Spinal cord (tissue), 10 donors: ENCODE results near the gene LST1. TPM values are rescaled to one million over a fixed set of nuclear protein-coding genes. Genes with fewer than 3 reads are reported as not detected.

ENCODE experiments used
- DNase-seq, 6 donors: peaks; one replicate each; pipeline versions ENCODE4 v3.0.0 to v3.0.0-alpha.2; 2013 to 2015; ENCODE audit warnings: low spot score in 6 of 6, low read depth in 4 of 6
- H3K27ac ChIP-seq: one replicate; pipeline ENCODE4 v1.5.1; 2013; ENCODE audit warnings: low read depth, low read length, control low read depth
- H3K27me3 ChIP-seq: one replicate; pipeline ENCODE4 v1.6.1; 2013; ENCODE audit warnings: low read length; ENCODE audit not compliant: control insufficient read depth, insufficient read depth
- H3K36me3 ChIP-seq: one replicate; pipeline ENCODE4 v1.6.1; 2013; ENCODE audit warnings: low read length; ENCODE audit not compliant: control insufficient read depth, insufficient read depth
- H3K4me1 ChIP-seq: one replicate; pipeline ENCODE4 v1.6.1; 2013; ENCODE audit warnings: low read length; ENCODE audit not compliant: control insufficient read depth, insufficient read depth
- H3K4me3 ChIP-seq: one replicate; pipeline ENCODE4 v1.5.1; 2013; ENCODE audit warnings: low read depth, low read length, control low read depth
- H3K9me3 ChIP-seq: one replicate; pipeline ENCODE4 v1.6.1; 2013; ENCODE audit warnings: low read length; ENCODE audit not compliant: control insufficient read depth, insufficient read depth
- WGBS: methylation state at CpG from one replicate; pipeline ENCODE4 v1.1.5; 2013; ENCODE audit warnings: missing lambda C conversion rate; ENCODE audit not compliant: insufficient coverage; 5-methylcytosine and 5-hydroxymethylcytosine counted together
- polyA plus RNA-seq, 2 donors: library from polyadenylated mRNA; unstranded; fragments of 120-200 nt; gene quantifications; one replicate each; pipeline ENCODE4 v1.2.1, GENCODE V29; 2013; ENCODE audit not compliant: insufficient read length in 2 of 2
- total RNA-seq, 2 donors: library from RNA; depleted of rRNA in 1 of 2; stranded (reverse); fragments of 120-200 nt in 1 of 2; fragments of >200 nt in 1 of 2; gene quantifications; one replicate each; pipeline versions ENCODE4 v1.2.3 to v1.2.4, GENCODE V29; 2013 to 2014
- donor health status: healthy.

The LST1 gene
- total and polyA plus RNA-seq, 4 donors = 9.0 to 15.2 (median 11.7) TPM

GRCh38 chr6:31615748-31616147 is 29.7 kb downstream of the LST1 start:
- Histone ChIP-seq H3K36me3 (no peaks in the 10 kb centered on the region), H3K9me3 (no peaks in the 10 kb centered on the region), H3K4me1 (peaks cover 3% of the 10 kb centered on the region), H3K27me3 (no peaks in the 10 kb centered on the region), H3K4me3 (no peak overlapping the region), H3K27ac (no peak overlapping the region)
- no peak for DNase-seq
- WGBS = 38% methylated on average over 5 of the region's 7 CpGs

- Histone ChIP-seq H3K4me3 (no peak overlapping the region), H3K27me3 (no peaks in the 10 kb centered on the region), H3K4me1 (peaks cover 7% of the 10 kb centered on the region), H3K27ac (no peak overlapping the region), H3K9me3 (no peaks in the 10 kb centered on the region), H3K36me3 (no peaks in the 10 kb centered on the region)
- 50% methylated on average over 1 of the region's 2 CpGs for WGBS
- DNase-seq = no peak
Measured at GRCh38 chr6:31617010-31617409, 30.9 kb downstream of the LST1 start.

- Histone ChIP-seq H3K27me3 (no peaks in the 10 kb centered on the region), H3K27ac (peak overlapping the region; percentile 100), H3K4me3 (peak overlapping the region; percentile 99), H3K9me3 (no peaks in the 10 kb centered on the region), H3K36me3 (peaks cover 26% of the 10 kb centered on the region), H3K4me1 (peaks cover 13% of the 10 kb centered on the region)
- DNase-seq = peak; percentile 96 to 100 (median 97)
- WGBS = 0% methylated on average over 41 of the region's 50 CpGs
Measured at GRCh38 chr6:31619805-31620585, 33.9 kb downstream of the LST1 start.

GRCh38 chr6:31620586-31621319 is 34.7 kb downstream of the LST1 start, which contains the start of gene PRRC2A:
Gene PRRC2A (plus strand): TSS chr6:31620715. CDS start chr6:31622790, 2,075 bp downstream.
- under 1% methylated on average over 53 of the region's 67 CpGs for WGBS
- Histone ChIP-seq H3K9me3 (no peaks in the 10 kb centered on the region), H3K4me3 (peak within 1 kb of the TSS; percentile 99)

GRCh38 chr6:31621320-31621939 is 35.4 kb downstream of the LST1 start:
- H3K4me1 ChIP-seq = peaks cover 13% of the 10 kb centered on the region
- peak overlapping the region; percentile 100 for H3K27ac ChIP-seq
- H3K27me3 ChIP-seq = no peaks in the 10 kb centered on the region
- WGBS = 3% methylated on average over 12 of the region's 15 CpGs
- DNase-seq = peak in 3 of 6 donors; percentile 3 to 19 (median 5)
- H3K36me3 ChIP-seq = peaks cover 40% of the 10 kb centered on the region
- H3K9me3 ChIP-seq = no peaks in the 10 kb centered on the region
- peak overlapping the region; percentile 99 for H3K4me3 ChIP-seq

More at GRCh38 chr6:31620586-31621319, 34.7 kb downstream of the LST1 start, which contains the start of gene PRRC2A:
- H3K36me3 ChIP-seq = peaks cover 33% of the 10 kb centered on the region
- H3K27me3 ChIP-seq = no peaks in the 10 kb centered on the region
- H3K4me1 ChIP-seq = peaks cover 13% of the 10 kb centered on the region
- peak within 1 kb of the TSS; percentile 100 for H3K27ac ChIP-seq
- DNase-seq = peak in 5 of 6 donors; percentile 22 to 92 (median 62)

- H3K9me3 ChIP-seq = no peaks in the 10 kb centered on the region
- peak overlapping the region; percentile 99 for H3K4me3 ChIP-seq
- H3K4me1 ChIP-seq = peaks cover 13% of the 10 kb centered on the region
- no peaks in the 10 kb centered on the region for H3K27me3 ChIP-seq
- H3K27ac ChIP-seq = peak overlapping the region; percentile 100
- 29% methylated on average over 1 of the region's 4 CpGs for WGBS
- H3K36me3 ChIP-seq = peaks cover 46% of the 10 kb centered on the region
- DNase-seq = no peak
Measured at GRCh38 chr6:31621991-31622390, 35.9 kb downstream of the LST1 start.

GRCh38 chr6:31622684-31623091 is 36.6 kb downstream of the LST1 start:
- Histone ChIP-seq H3K36me3 (peaks cover 53% of the 10 kb centered on the region), H3K27ac (no peak overlapping the region)
- WGBS = 60% methylated on average over 4 of the region's 10 CpGs

GRCh38 chr6:31624070-31624469 is 38.0 kb downstream of the LST1 start:
- Histone ChIP-seq H3K27ac (no peak overlapping the region), H3K9me3 (no peaks in the 10 kb centered on the region), H3K4me3 (no peak overlapping the region), H3K4me1 (peaks cover 13% of the 10 kb centered on the region), H3K27me3 (no peaks in the 10 kb centered on the region), H3K36me3 (peaks cover 66% of the 10 kb centered on the region)
- DNase-seq = no peak
- WGBS = no CpG with 5 or more reads among the region's 10 CpGs

More at GRCh38 chr6:31622684-31623091, 36.6 kb downstream of the LST1 start:
- peak overlapping the region; percentile 99 for H3K4me3 ChIP-seq
- H3K4me1 ChIP-seq = peaks cover 13% of the 10 kb centered on the region
- H3K9me3 ChIP-seq = no peaks in the 10 kb centered on the region
- no peaks in the 10 kb centered on the region for H3K27me3 ChIP-seq
- DNase-seq = no peak

GRCh38 chr6:31626952-31627351 is 40.9 kb downstream of the LST1 start:
- Histone ChIP-seq H3K27me3 (no peaks in the 10 kb centered on the region), H3K4me3 (no peak overlapping the region), H3K4me1 (peaks cover 6% of the 10 kb centered on the region), H3K9me3 (no peaks in the 10 kb centered on the region), H3K36me3 (peaks cover 95% of the 10 kb centered on the region), H3K27ac (no peak overlapping the region)
- DNase-seq = no peak
- 84% methylated on average over 4 of the region's 10 CpGs for whole genome bisulfite sequencing
